ENCODE data around the gene AGA. TPM values are rescaled to one million over a fixed set of nuclear protein-coding genes. Genes with fewer than 3 reads are reported as not detected.

The AGA gene
- total and polyA plus RNA-seq, 5 donors from 2014 or later = 19.6 to 51.5 (median 22.8) TPM

DNA sequence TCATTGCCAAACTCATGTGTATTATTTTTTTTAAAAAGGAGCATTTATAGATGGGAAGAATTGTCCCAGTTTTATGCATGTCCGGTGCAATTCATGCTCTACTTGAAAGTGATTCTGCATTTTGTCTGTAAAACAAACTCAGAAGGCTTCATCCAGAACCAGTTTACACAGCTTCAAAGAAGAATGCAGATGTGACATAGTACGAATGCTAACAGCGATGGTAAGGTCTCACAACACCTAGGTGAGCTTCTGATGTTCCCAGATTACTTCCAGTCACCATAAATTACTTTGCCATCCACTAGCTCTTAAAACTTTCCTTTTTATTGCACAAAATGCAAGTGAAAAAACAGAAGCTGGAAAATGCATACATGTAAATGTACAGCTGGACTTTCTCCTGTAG is 41.5 kb upstream of the AGA start:
- no peak for ATAC-seq (ENCODE audit: low read depth in 2 of 2)
- H3K36me3 ChIP-seq (ENCODE audit: control insufficient read depth, insufficient read depth, low read length) = no peaks in the 10 kb centered on the region

GRCh38 chr4:177483271-177483670 is 41.0 kb upstream of the AGA start:
- no peak overlapping the region for H3K27ac ChIP-seq (ENCODE audit: insufficient read depth, low read length, poor library complexity, severe bottlenecking)
- peaks cover 0 to 2% (median 0%) of the 10 kb centered on the region in 7 donors for H3K9me3 Mint-ChIP-seq
- no peak overlapping the region for H3K27ac Mint-ChIP-seq
- no peaks in the 10 kb centered on the region for H3K27me3 ChIP-seq (ENCODE audit: control insufficient read depth, insufficient read depth, low read length)
- H3K36me3 ChIP-seq (ENCODE audit: control insufficient read depth, insufficient read depth, low read length) = no peaks in the 10 kb centered on the region
- no peaks in the 10 kb centered on the region for H3K27me3 Mint-ChIP-seq
- H3K4me1 ChIP-seq (ENCODE audit: control insufficient read depth, insufficient read depth, low read length, poor library complexity, severe bottlenecking) = peaks cover 3% of the 10 kb centered on the region
- no peak overlapping the region for H3K4me3 ChIP-seq (ENCODE audit: low read depth, low read length)
- H3K9me3 ChIP-seq (ENCODE audit: control insufficient read depth in 2 of 2, low read length in 2 of 2) = no peaks in the 10 kb centered on the region
- H3K4me3 Mint-ChIP-seq = no peak overlapping the region
- ATAC-seq (ENCODE audit: low read depth in 2 of 2) = no peak
- H3K36me3 Mint-ChIP-seq = peaks cover 5% of the 10 kb centered on the region
- DNase-seq = peak in 1 of 3 donors; percentile 39
- peaks cover 0 to 10% (median 7%) of the 10 kb centered on the region in 4 donors for H3K4me1 Mint-ChIP-seq

More for the DNA sequence above, 41.5 kb upstream of the AGA start:
- H3K27ac Mint-ChIP-seq = no peak overlapping the region
- no peak for DNase-seq
- no peaks in the 10 kb centered on the region for H3K27me3 ChIP-seq (ENCODE audit: control insufficient read depth, insufficient read depth, low read length)
- no peak overlapping the region for H3K27ac ChIP-seq (ENCODE audit: insufficient read depth, low read length, poor library complexity, severe bottlenecking)
- peaks cover 5% of the 10 kb centered on the region for H3K36me3 Mint-ChIP-seq
- H3K27me3 Mint-ChIP-seq = no peaks in the 10 kb centered on the region
- H3K9me3 ChIP-seq (ENCODE audit: control insufficient read depth in 2 of 2, low read length in 2 of 2) = no peaks in the 10 kb centered on the region
- H3K4me3 ChIP-seq (ENCODE audit: low read depth, low read length) = no peak overlapping the region
- H3K4me3 Mint-ChIP-seq = no peak overlapping the region
- peaks cover 0 to 2% (median 0%) of the 10 kb centered on the region in 7 donors for H3K9me3 Mint-ChIP-seq
- peaks cover 3% of the 10 kb centered on the region for H3K4me1 ChIP-seq (ENCODE audit: control insufficient read depth, insufficient read depth, low read length, poor library complexity, severe bottlenecking)
- H3K4me1 Mint-ChIP-seq = peaks cover 0 to 10% (median 7%) of the 10 kb centered on the region in 4 donors

GRCh38 chr4:177482367-177482766 is 40.1 kb upstream of the AGA start:
- no peaks in the 10 kb centered on the region for H3K27me3 Mint-ChIP-seq
- H3K4me3 ChIP-seq (ENCODE audit: low read depth, low read length) = no peak overlapping the region
- peaks cover 0 to 2% (median 0%) of the 10 kb centered on the region in 7 donors for H3K9me3 Mint-ChIP-seq
- no peak for DNase-seq
- H3K27ac Mint-ChIP-seq = no peak overlapping the region
- no peaks in the 10 kb centered on the region for H3K27me3 ChIP-seq (ENCODE audit: control insufficient read depth, insufficient read depth, low read length)
- no peak overlapping the region for H3K27ac ChIP-seq (ENCODE audit: insufficient read depth, low read length, poor library complexity, severe bottlenecking)
- ATAC-seq (ENCODE audit: low read depth in 2 of 2) = no peak
- peaks cover 5% of the 10 kb centered on the region for H3K36me3 Mint-ChIP-seq
- H3K4me3 Mint-ChIP-seq = no peak overlapping the region
- H3K9me3 ChIP-seq (ENCODE audit: control insufficient read depth in 2 of 2, low read length in 2 of 2) = no peaks in the 10 kb centered on the region
- no peaks in the 10 kb centered on the region for H3K36me3 ChIP-seq (ENCODE audit: control insufficient read depth, insufficient read depth, low read length)
- peaks cover 0 to 10% (median 7%) of the 10 kb centered on the region in 4 donors for H3K4me1 Mint-ChIP-seq
- H3K4me1 ChIP-seq (ENCODE audit: control insufficient read depth, insufficient read depth, low read length, poor library complexity, severe bottlenecking) = peaks cover 3% of the 10 kb centered on the region

- Mint-ChIP-seq H3K4me1 (peaks cover 0 to 10% (median 7%) of the 10 kb centered on the region in 4 donors), H3K36me3 (peaks cover 5% of the 10 kb centered on the region), H3K9me3 (peaks cover 0 to 1% (median 0%) of the 10 kb centered on the region in 7 donors), H3K27me3 (no peaks in the 10 kb centered on the region), H3K27ac (no peak overlapping the region), H3K4me3 (no peak overlapping the region)
- Histone ChIP-seq H3K9me3 (ENCODE audit: control insufficient read depth in 2 of 2, low read length in 2 of 2) (no peaks in the 10 kb centered on the region), H3K4me1 (ENCODE audit: control insufficient read depth, insufficient read depth, low read length, poor library complexity, severe bottlenecking) (peaks cover 3% of the 10 kb centered on the region), H3K27ac (ENCODE audit: insufficient read depth, low read length, poor library complexity, severe bottlenecking) (no peak overlapping the region), H3K4me3 (ENCODE audit: low read depth, low read length) (no peak overlapping the region), H3K36me3 (ENCODE audit: control insufficient read depth, insufficient read depth, low read length) (no peaks in the 10 kb centered on the region), H3K27me3 (ENCODE audit: control insufficient read depth, insufficient read depth, low read length) (no peaks in the 10 kb centered on the region)
- no peak for ATAC-seq (ENCODE audit: low read depth in 2 of 2)
- DNase-seq = no peak
These were observed 38.6 kb upstream of the AGA start for GRCh38 chr4:177480795-177481194.

GRCh38 chr4:177479063-177479462 is 36.8 kb upstream of the AGA start:
- H3K4me1 Mint-ChIP-seq = peaks cover 0 to 10% (median 7%) of the 10 kb centered on the region in 4 donors
- Histone ChIP-seq H3K4me3 (ENCODE audit: low read depth, low read length) (no peak overlapping the region), H3K36me3 (ENCODE audit: control insufficient read depth, insufficient read depth, low read length) (no peaks in the 10 kb centered on the region), H3K9me3 (ENCODE audit: control insufficient read depth in 2 of 2, low read length in 2 of 2) (no peaks in the 10 kb centered on the region), H3K27ac (ENCODE audit: insufficient read depth, low read length, poor library complexity, severe bottlenecking) (no peak overlapping the region), H3K27me3 (ENCODE audit: control insufficient read depth, insufficient read depth, low read length) (no peaks in the 10 kb centered on the region), H3K4me1 (ENCODE audit: control insufficient read depth, insufficient read depth, low read length, poor library complexity, severe bottlenecking) (peaks cover 3% of the 10 kb centered on the region)
- H3K9me3 Mint-ChIP-seq = no peaks in the 10 kb centered on the region
- no peak for ATAC-seq (ENCODE audit: low read depth in 2 of 2)
- H3K27me3 Mint-ChIP-seq = no peaks in the 10 kb centered on the region
- no peak for DNase-seq
- no peak overlapping the region for H3K4me3 Mint-ChIP-seq
- peaks cover under 1% of the 10 kb centered on the region for H3K36me3 Mint-ChIP-seq
- no peak overlapping the region for H3K27ac Mint-ChIP-seq

DNA sequence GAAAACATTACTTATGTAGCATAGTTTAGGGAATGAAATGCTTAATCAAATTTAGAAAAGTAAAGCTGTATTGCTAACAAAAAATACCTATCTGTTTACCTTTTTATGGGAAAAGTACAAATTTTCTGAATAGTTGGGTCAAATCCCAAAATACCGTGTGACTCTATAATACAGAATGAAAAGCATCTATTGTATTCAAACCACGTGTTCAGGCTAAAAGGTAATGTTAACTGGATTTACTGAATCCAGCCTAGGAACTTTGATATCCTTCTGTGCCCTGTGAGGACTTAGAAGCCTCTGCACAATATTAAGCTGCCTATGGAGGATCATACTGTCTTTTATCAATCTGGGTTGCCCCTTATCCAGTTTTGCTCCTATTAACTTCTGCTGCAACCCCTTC is 36.3 kb upstream of the AGA start:
- Histone ChIP-seq H3K9me3 (ENCODE audit: control insufficient read depth in 2 of 2, low read length in 2 of 2) (no peaks in the 10 kb centered on the region), H3K36me3 (ENCODE audit: control insufficient read depth, insufficient read depth, low read length) (no peaks in the 10 kb centered on the region), H3K27ac (ENCODE audit: insufficient read depth, low read length, poor library complexity, severe bottlenecking) (no peak overlapping the region), H3K4me3 (ENCODE audit: low read depth, low read length) (no peak overlapping the region), H3K4me1 (ENCODE audit: control insufficient read depth, insufficient read depth, low read length, poor library complexity, severe bottlenecking) (peaks cover 3% of the 10 kb centered on the region), H3K27me3 (ENCODE audit: control insufficient read depth, insufficient read depth, low read length) (no peaks in the 10 kb centered on the region)
- ATAC-seq (ENCODE audit: low read depth in 2 of 2) (no peak), DNase-seq (no peak)
- no peak overlapping the region for H3K4me3 Mint-ChIP-seq
- H3K27ac Mint-ChIP-seq = no peak overlapping the region
- H3K27me3 Mint-ChIP-seq = no peaks in the 10 kb centered on the region
- H3K9me3 Mint-ChIP-seq = no peaks in the 10 kb centered on the region
- H3K36me3 Mint-ChIP-seq = no peaks in the 10 kb centered on the region
- H3K4me1 Mint-ChIP-seq = peaks cover 0 to 9% (median 5%) of the 10 kb centered on the region in 4 donors

DNA sequence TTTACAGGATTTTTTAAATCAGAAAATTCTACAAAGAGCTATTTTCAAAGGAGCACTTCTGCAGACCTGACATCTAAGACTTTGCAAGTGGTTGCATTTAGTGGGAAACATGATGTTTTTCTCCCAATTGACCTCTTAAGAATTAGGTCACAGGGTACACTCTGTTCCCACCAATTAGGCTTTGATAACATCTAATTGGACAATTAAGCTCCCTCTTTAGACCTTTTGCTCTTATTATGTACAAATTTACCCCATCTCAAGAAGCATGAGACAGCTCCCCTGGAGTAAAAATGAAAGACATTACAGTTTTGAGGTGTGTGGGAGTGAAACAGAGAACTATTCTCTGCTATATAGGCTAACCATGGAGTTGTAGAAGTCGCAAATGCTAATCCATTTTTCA is 31.8 kb upstream of the AGA start:
- Mint-ChIP-seq H3K9me3 (no peaks in the 10 kb centered on the region), H3K27ac (no peak overlapping the region), H3K36me3 (no peaks in the 10 kb centered on the region), H3K4me3 (no peak overlapping the region), H3K4me1 (no peaks in the 10 kb centered on the region), H3K27me3 (peaks cover 2% of the 10 kb centered on the region)
- H3K27ac ChIP-seq (ENCODE audit: insufficient read depth, low read length, poor library complexity, severe bottlenecking) = no peak overlapping the region
- H3K36me3 ChIP-seq (ENCODE audit: control insufficient read depth, insufficient read depth, low read length) = no peaks in the 10 kb centered on the region
- no peak overlapping the region for H3K4me3 ChIP-seq (ENCODE audit: low read depth, low read length)
- ATAC-seq (ENCODE audit: low read depth in 2 of 2) (no peak), DNase-seq (no peak)
- no peaks in the 10 kb centered on the region for H3K4me1 ChIP-seq (ENCODE audit: control insufficient read depth, insufficient read depth, low read length, poor library complexity, severe bottlenecking)
- no peaks in the 10 kb centered on the region for H3K27me3 ChIP-seq (ENCODE audit: control insufficient read depth, insufficient read depth, low read length)
- H3K9me3 ChIP-seq (ENCODE audit: control insufficient read depth in 2 of 2, low read length in 2 of 2) = no peaks in the 10 kb centered on the region

DNA sequence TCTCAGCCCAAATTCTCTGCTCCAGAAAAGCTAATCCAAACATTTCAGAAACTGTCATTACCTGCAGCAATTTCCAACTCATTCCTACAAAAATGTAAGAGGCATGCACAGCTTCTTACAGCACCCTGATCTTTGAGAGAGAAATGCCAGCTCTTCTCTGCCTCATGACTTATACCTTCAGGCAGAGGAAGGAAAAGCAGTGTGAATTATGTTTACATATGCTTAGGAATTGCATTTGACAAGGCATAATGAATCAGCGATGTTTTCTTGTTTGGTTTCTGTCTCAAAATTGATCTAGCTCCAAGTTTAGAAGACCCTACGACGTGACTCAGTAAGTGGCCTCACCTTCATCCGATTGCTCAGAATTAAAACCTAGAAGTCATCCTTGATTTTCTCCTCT is 21.8 kb upstream of the AGA start:
- no peaks in the 10 kb centered on the region for H3K27me3 ChIP-seq (ENCODE audit: control insufficient read depth, insufficient read depth, low read length)
- H3K9me3 ChIP-seq (ENCODE audit: control insufficient read depth in 2 of 2, low read length in 2 of 2) = no peaks in the 10 kb centered on the region
- H3K27me3 Mint-ChIP-seq = peaks cover 2% of the 10 kb centered on the region
- no peaks in the 10 kb centered on the region for H3K4me1 ChIP-seq (ENCODE audit: control insufficient read depth, insufficient read depth, low read length, poor library complexity, severe bottlenecking)
- peaks cover 0 to 3% (median 0%) of the 10 kb centered on the region in 7 donors for H3K9me3 Mint-ChIP-seq
- H3K27ac Mint-ChIP-seq = no peak overlapping the region
- H3K36me3 ChIP-seq (ENCODE audit: control insufficient read depth, insufficient read depth, low read length) = no peaks in the 10 kb centered on the region
- no peaks in the 10 kb centered on the region for H3K36me3 Mint-ChIP-seq
- H3K4me3 Mint-ChIP-seq = peak overlapping the region in 1 of 4 donors; percentile 55
- DNase-seq (no peak), ATAC-seq (ENCODE audit: low read depth in 2 of 2) (no peak)
- H3K4me1 Mint-ChIP-seq = peaks cover 0 to 6% (median 0%) of the 10 kb centered on the region in 4 donors
- no peak overlapping the region for H3K27ac ChIP-seq (ENCODE audit: insufficient read depth, low read length, poor library complexity, severe bottlenecking)
- H3K4me3 ChIP-seq (ENCODE audit: low read depth, low read length) = no peak overlapping the region

Data from CD4-positive, CD25-positive, alpha-beta regulatory T cell (primary cell).